SU-DHL-6 (cell line): Measurements from ENCODE around the gene CUEDC1.

Experiments
- H2AFZ ChIP-seq: fragments of 200-600 bp; sonication (generic); 2 replicates; pipeline ENCODE4 v1.6.1; 2014; ENCODE audit warnings: low read depth, mild to moderate bottlenecking, moderate library complexity, mixed read lengths, antibody characterized with exemption, low read length; ENCODE audit not compliant: severe bottlenecking
- H3F3A ChIP-seq: fragments of 200-600 bp; shearing (Covaris generic); 2 replicates; pipeline ENCODE4 v1.6.0; 2016; ENCODE audit warnings: antibody characterized with exemption, mild to moderate bottlenecking; ENCODE audit not compliant: insufficient read depth
- H3K27ac ChIP-seq: fragments of 200-600 bp; sonication (generic); 2 replicates; pipeline ENCODE4 v1.5.1; 2016; ENCODE audit warnings: low read depth, mild to moderate bottlenecking, low read length, moderate library complexity, mixed read lengths
- H3K27me3 ChIP-seq: fragments of 200-600 bp; sonication (generic), shearing (Covaris generic); 2 replicates; pipeline ENCODE4 v1.6.0; 2014; ENCODE audit warnings: mild to moderate bottlenecking, low read length
- H3K36me3 ChIP-seq: fragments of 200-600 bp; sonication (generic); 2 replicates; pipeline ENCODE4 v1.6.1; 2014; ENCODE audit warnings: mild to moderate bottlenecking, low read length, mixed read lengths
- H3K4me2 ChIP-seq: fragments of 300-600, 200-600 bp; shearing (Covaris generic), sonication (generic); 2 replicates; pipeline ENCODE4 v1.6.0; 2014; ENCODE audit warnings: low read length, low read depth, mild to moderate bottlenecking; ENCODE audit not compliant: poor library complexity, severe bottlenecking
- H3K4me3 ChIP-seq: fragments of 200-600 bp; sonication (generic); 2 replicates; pipeline ENCODE4 v1.5.1; 2014; ENCODE audit warnings: antibody characterized with exemption, low read length, mild to moderate bottlenecking, mixed read lengths; ENCODE audit not compliant: insufficient read depth, poor library complexity, severe bottlenecking
- H3K79me2 ChIP-seq: fragments of 200-600 bp; sonication (generic); 2 replicates; pipeline ENCODE4 v1.6.1; 2014; ENCODE audit warnings: mild to moderate bottlenecking, low read length, moderate library complexity; ENCODE audit not compliant: insufficient read depth
- H3K9ac ChIP-seq: fragments of 200-600 bp; sonication (generic); 2 replicates; pipeline ENCODE4 v1.7.0; 2014; ENCODE audit warnings: mild to moderate bottlenecking, low read length
- H3K9me2 ChIP-seq: fragments of 200-600 bp; sonication (generic); replicated peaks from 2 replicates; pipeline ENCODE4 v1.6.1; 2014; ENCODE audit warnings: low read length; ENCODE audit not compliant: insufficient read depth
- H3K9me3 ChIP-seq: fragments of 200-600 bp; sonication (generic); 2 replicates; pipeline ENCODE4 v1.6.1; 2014; ENCODE audit warnings: low read length, mixed read lengths; ENCODE audit not compliant: insufficient read depth
- H4K20me1 ChIP-seq: fragments of 200-600 bp; sonication (generic); 2 replicates; pipeline ENCODE4 v1.6.1; 2014; ENCODE audit warnings: low read depth, mild to moderate bottlenecking, antibody characterized with exemption, low read length, moderate library complexity, mixed read lengths
- CTCF ChIP-seq: fragments of 200-600 bp; sonication (generic); IDR thresholded peaks from one replicate; pipeline ENCODE4 v1.5.1; 2017; ENCODE audit warnings: antibody characterized with exemption, mild to moderate bottlenecking, low read length, moderate library complexity; ENCODE audit not compliant: insufficient read depth, poor library complexity, severe bottlenecking
- EZH2phosphoT487 ChIP-seq: fragments of 200-600 bp; sonication (generic), shearing (Covaris generic); conservative IDR thresholded peaks from 2 replicates; pipeline ENCODE4 v1.6.1; 2018; ENCODE audit warnings: mild to moderate bottlenecking, antibody characterized with exemption, low read length, moderate library complexity, mixed read lengths

CUEDC1 gene

DNA sequence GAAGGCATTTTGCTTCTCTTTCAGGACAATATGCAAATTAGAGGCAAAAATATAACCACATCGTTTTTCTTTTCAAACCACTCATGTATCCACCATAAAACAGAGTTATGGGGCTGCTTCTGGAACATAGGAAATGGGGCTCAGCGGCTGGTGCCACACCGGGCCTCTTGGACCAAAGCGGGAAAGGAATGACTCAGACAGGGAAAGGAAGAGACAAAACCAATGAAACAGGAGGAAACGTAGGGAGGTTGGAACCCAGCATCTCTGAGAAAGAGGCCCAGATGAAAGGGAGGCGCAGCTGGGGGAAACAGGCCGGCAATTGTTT, 28.5 kb downstream of the CUEDC1 start:
- Histone ChIP-seq H3K9ac (no peak overlapping the region), H3K4me3 (no peak overlapping the region), H4K20me1 (no peaks in the 10 kb centered on the region), H3K36me3 (no peaks in the 10 kb centered on the region), H3K27me3 (no peaks in the 10 kb centered on the region), H3K27ac (no peak overlapping the region), H3K4me2 (no peak overlapping the region), H3F3A (no peaks in the 10 kb centered on the region), H3K79me2 (no peaks in the 10 kb centered on the region), H3K9me2 (no peaks in the 10 kb centered on the region), H3K9me3 (no peaks in the 10 kb centered on the region), H2AFZ (no peak overlapping the region)
- TF ChIP-seq CTCF = no peak
- TF ChIP-seq EZH2phosphoT487 = no peak

DNA sequence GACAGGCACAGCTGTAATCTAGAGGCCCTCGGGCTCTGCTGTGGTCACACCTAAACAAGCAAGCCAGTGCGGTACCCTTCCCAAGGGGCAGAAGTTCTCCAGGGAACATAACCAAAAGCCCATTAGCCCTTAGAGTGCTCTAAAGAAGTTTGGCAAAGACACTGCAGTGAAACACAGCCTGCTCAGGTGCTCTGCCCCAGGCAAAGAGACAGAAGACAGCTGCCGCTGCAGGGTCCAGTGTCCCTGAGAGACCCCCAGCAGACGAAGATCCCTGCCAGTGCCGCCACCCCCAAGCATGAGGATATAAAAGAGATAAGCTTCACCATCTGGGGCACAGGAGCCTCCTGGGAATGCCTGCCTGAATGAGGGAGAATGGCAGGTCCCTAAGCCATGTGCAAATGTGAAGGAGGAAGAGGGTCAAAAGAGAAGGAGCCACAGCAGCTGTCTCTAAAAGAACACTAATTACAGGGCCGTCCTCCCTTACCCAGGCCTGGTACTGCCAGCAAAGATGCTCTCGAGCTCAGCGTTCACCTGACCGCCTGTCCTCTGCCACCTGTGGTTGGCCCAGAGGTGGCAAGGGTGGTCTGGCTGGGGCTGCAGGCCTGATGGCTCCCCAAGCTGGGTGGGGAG, 29.7 kb downstream of the CUEDC1 start:
- Histone ChIP-seq H2AFZ (no peak overlapping the region), H3F3A (no peaks in the 10 kb centered on the region), H3K9ac (no peak overlapping the region), H3K9me2 (no peaks in the 10 kb centered on the region), H3K9me3 (no peaks in the 10 kb centered on the region), H3K4me3 (no peak overlapping the region), H3K4me2 (no peak overlapping the region), H3K36me3 (no peaks in the 10 kb centered on the region), H3K27ac (no peak overlapping the region), H4K20me1 (no peaks in the 10 kb centered on the region), H3K79me2 (no peaks in the 10 kb centered on the region), H3K27me3 (no peaks in the 10 kb centered on the region)
- no peak for TF ChIP-seq EZH2phosphoT487
- TF ChIP-seq CTCF = no peak

DNA sequence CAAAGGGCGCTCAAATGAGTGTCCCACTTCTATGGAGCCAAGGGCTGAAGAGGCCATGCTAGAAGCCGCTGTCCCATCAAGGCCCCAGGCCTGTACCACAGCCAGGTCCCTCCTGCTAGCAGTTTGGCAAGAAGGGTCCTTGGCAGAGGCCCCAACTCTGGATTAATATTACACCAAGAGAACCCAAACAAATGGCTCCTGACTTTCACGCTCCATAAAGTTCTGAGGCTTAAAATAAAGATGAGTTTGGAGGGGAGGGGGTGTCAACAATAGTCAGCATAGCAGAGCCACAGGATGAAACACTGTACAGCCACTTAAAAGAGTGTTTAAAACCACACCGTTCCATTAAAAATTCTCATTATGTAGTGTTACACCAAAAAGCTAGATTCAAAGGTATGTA, 30.5 kb downstream of the CUEDC1 start:
- Histone ChIP-seq H3K9me2 (no peaks in the 10 kb centered on the region), H3K79me2 (no peaks in the 10 kb centered on the region), H3K27ac (no peak overlapping the region), H3K4me2 (no peak overlapping the region), H3K9ac (no peak overlapping the region), H3F3A (no peaks in the 10 kb centered on the region), H3K36me3 (no peaks in the 10 kb centered on the region), H2AFZ (no peak overlapping the region), H3K9me3 (no peaks in the 10 kb centered on the region), H3K4me3 (no peak overlapping the region), H3K27me3 (no peaks in the 10 kb centered on the region), H4K20me1 (no peaks in the 10 kb centered on the region)
- TF ChIP-seq CTCF (no peak), EZH2phosphoT487 (no peak)
